Measurements from ENCODE around the gene PANK1. TPM values are rescaled to one million over a fixed set of nuclear protein-coding genes. Genes with fewer than 3 reads are reported as not detected.

PANK1 gene
- total and polyA plus RNA-seq, 2 experiments from 2014 or later: 21.6 to 55.5 TPM

GRCh38 chr10:89665302-89665701, 20.3 kb upstream of the PANK1 start:
- Histone ChIP-seq H3K4me2 (no peak overlapping the region), H3K27ac (no peak overlapping the region), H3K36me3 (replicated peaks; ENCODE audit: insufficient read depth, low read depth) (no peaks in the 10 kb centered on the region), H3K4me3 (no peak overlapping the region), H4K20me1 (ENCODE audit: insufficient read depth, poor library complexity, severe bottlenecking) (no peaks in the 10 kb centered on the region), H3K9me3 (ENCODE audit: low read depth) (no peaks in the 10 kb centered on the region), H3K79me2 (no peaks in the 10 kb centered on the region), H3K27me3 (no peaks in the 10 kb centered on the region), H3K4me1 (ENCODE audit: insufficient read depth) (peaks cover 8% of the 10 kb centered on the region), H3K9me2 (replicated peaks; ENCODE audit: insufficient read depth) (no peaks in the 10 kb centered on the region), H2AFZ (no peak overlapping the region)
- DNase-seq (ENCODE audit: low spot score): no peak
- no peak for TF ChIP-seq EZH2phosphoT487 (IDR thresholded peaks at IDR 0.05; ENCODE audit: low read depth, severe bottlenecking, unreplicated experiment)
- no peak for TF ChIP-seq EZH2 (IDR thresholded peaks at IDR 0.05; ENCODE audit: borderline replicate concordance)
- no peak for TF ChIP-seq CTCF (IDR thresholded peaks at IDR 0.05; ENCODE audit: poor library complexity)
- WGBS (ENCODE audit: low lambda C conversion rate, missing lambda C conversion rate): 92% methylated on average over 2 of the region's 2 CpGs

GRCh38 chr10:89664203-89664602, 19.2 kb upstream of the PANK1 start:
- no peaks in the 10 kb centered on the region for H3K9me3 ChIP-seq (ENCODE audit: low read depth)

GRCh38 chr10:89663144-89663543, 18.1 kb upstream of the PANK1 start:
- WGBS (ENCODE audit: low lambda C conversion rate, missing lambda C conversion rate): 79% methylated on average over 3 of the region's 3 CpGs
- no peak for TF ChIP-seq CTCF (IDR thresholded peaks at IDR 0.05; ENCODE audit: poor library complexity)
- no peak for TF ChIP-seq EZH2 (IDR thresholded peaks at IDR 0.05; ENCODE audit: borderline replicate concordance)
- no peak for TF ChIP-seq EZH2phosphoT487 (IDR thresholded peaks at IDR 0.05; ENCODE audit: low read depth, severe bottlenecking, unreplicated experiment)

More at GRCh38 chr10:89664203-89664602, 19.2 kb upstream of the PANK1 start:
- Histone ChIP-seq H2AFZ (no peak overlapping the region), H3K79me2 (no peaks in the 10 kb centered on the region), H3K4me1 (ENCODE audit: insufficient read depth) (peaks cover 8% of the 10 kb centered on the region), H3K27me3 (no peaks in the 10 kb centered on the region), H3K9me2 (replicated peaks; ENCODE audit: insufficient read depth) (no peaks in the 10 kb centered on the region), H3K36me3 (replicated peaks; ENCODE audit: insufficient read depth, low read depth) (no peaks in the 10 kb centered on the region), H3K27ac (no peak overlapping the region), H3K4me2 (no peak overlapping the region), H3K4me3 (no peak overlapping the region), H4K20me1 (ENCODE audit: insufficient read depth, poor library complexity, severe bottlenecking) (no peaks in the 10 kb centered on the region)
- TF ChIP-seq EZH2phosphoT487 (IDR thresholded peaks at IDR 0.05; ENCODE audit: low read depth, severe bottlenecking, unreplicated experiment) (no peak), EZH2 (IDR thresholded peaks at IDR 0.05; ENCODE audit: borderline replicate concordance) (no peak), CTCF (IDR thresholded peaks at IDR 0.05; ENCODE audit: poor library complexity) (no peak)
- WGBS (ENCODE audit: low lambda C conversion rate, missing lambda C conversion rate): 78% methylated on average over 3 of the region's 3 CpGs
- no peak for DNase-seq (ENCODE audit: low spot score)

GRCh38 chr10:89662596-89662995, 17.6 kb upstream of the PANK1 start:
- H4K20me1 ChIP-seq (ENCODE audit: insufficient read depth, poor library complexity, severe bottlenecking): no peaks in the 10 kb centered on the region
- H3K36me3 ChIP-seq (replicated peaks; ENCODE audit: insufficient read depth, low read depth): no peaks in the 10 kb centered on the region
- no peaks in the 10 kb centered on the region for H3K27me3 ChIP-seq
- no peaks in the 10 kb centered on the region for H3K4me1 ChIP-seq (ENCODE audit: insufficient read depth)
- H3K9me3 ChIP-seq (ENCODE audit: low read depth): no peaks in the 10 kb centered on the region
- H3K79me2 ChIP-seq: no peaks in the 10 kb centered on the region
- H2AFZ ChIP-seq: no peak overlapping the region
- no peak overlapping the region for H3K4me3 ChIP-seq
- TF ChIP-seq CTCF (IDR thresholded peaks at IDR 0.05; ENCODE audit: poor library complexity): no peak
- TF ChIP-seq EZH2 (IDR thresholded peaks at IDR 0.05; ENCODE audit: borderline replicate concordance): no peak
- TF ChIP-seq EZH2phosphoT487 (IDR thresholded peaks at IDR 0.05; ENCODE audit: low read depth, severe bottlenecking, unreplicated experiment): no peak
- no peak for DNase-seq (ENCODE audit: low spot score)
- H3K4me2 ChIP-seq: no peak overlapping the region
- H3K27ac ChIP-seq: no peak overlapping the region
- WGBS (ENCODE audit: low lambda C conversion rate, missing lambda C conversion rate): 84% methylated on average over 2 of the region's 2 CpGs
- no peaks in the 10 kb centered on the region for H3K9me2 ChIP-seq (replicated peaks; ENCODE audit: insufficient read depth)

More at GRCh38 chr10:89663144-89663543, 18.1 kb upstream of the PANK1 start:
- Histone ChIP-seq H2AFZ (no peak overlapping the region), H3K27me3 (no peaks in the 10 kb centered on the region), H3K27ac (no peak overlapping the region), H3K4me2 (no peak overlapping the region), H4K20me1 (ENCODE audit: insufficient read depth, poor library complexity, severe bottlenecking) (no peaks in the 10 kb centered on the region), H3K4me1 (ENCODE audit: insufficient read depth) (peaks cover 4% of the 10 kb centered on the region), H3K9me3 (ENCODE audit: low read depth) (no peaks in the 10 kb centered on the region), H3K4me3 (no peak overlapping the region), H3K36me3 (replicated peaks; ENCODE audit: insufficient read depth, low read depth) (no peaks in the 10 kb centered on the region), H3K79me2 (no peaks in the 10 kb centered on the region), H3K9me2 (replicated peaks; ENCODE audit: insufficient read depth) (no peaks in the 10 kb centered on the region)
- no peak for DNase-seq (ENCODE audit: low spot score)
